Natural killer cell (primary cell): ENCODE data around the gene PEX26. TPM values are rescaled to one million over a fixed set of nuclear protein-coding genes. Genes with fewer than 3 reads are reported as not detected.
A peak's percentile ranks its signal among the peaks of the same experiment; 100 is the strongest.

Source experiments
- ATAC-seq, 3 donors: fragments of 150-1000 bp in 2 of 3; fragments of 200-7000 bp in 1 of 3; cut with Tn5 transposase; 1 replicate in 1 of 3; 2 replicates in 2 of 3; pipeline ENCODE4 v1.10.0; 2021; ENCODE audit warnings: mild to moderate bottlenecking in 2 of 3, moderate library complexity in 2 of 3
- DNase-seq, 2 donors: peaks; one replicate each; pipeline versions ENCODE4 v3.0.0 to v3.0.0-alpha.2; 2013 to 2021; ENCODE audit warnings: mixed read lengths in 1 of 2
- H3K27ac ChIP-seq: one replicate; pipeline ENCODE4 v1.5.1; 2013; ENCODE audit warnings: mild to moderate bottlenecking, low read length
- H3K27me3 ChIP-seq: one replicate; pipeline ENCODE4 v1.6.1; 2013; ENCODE audit warnings: low read length; ENCODE audit not compliant: control insufficient read depth, insufficient read depth
- H3K36me3 ChIP-seq: one replicate; pipeline ENCODE4 v1.6.1; 2013; ENCODE audit warnings: low read length; ENCODE audit not compliant: control insufficient read depth, insufficient read depth
- H3K4me1 ChIP-seq: one replicate; pipeline ENCODE4 v1.6.1; 2013; ENCODE audit warnings: low read length; ENCODE audit not compliant: control insufficient read depth, insufficient read depth
- H3K4me3 ChIP-seq: one replicate; pipeline ENCODE4 v1.5.1; 2013; ENCODE audit warnings: low read length
- H3K9me3 ChIP-seq: one replicate; pipeline ENCODE4 v1.6.1; 2013; ENCODE audit warnings: low read length; ENCODE audit not compliant: control insufficient read depth, insufficient read depth
- H3K27ac Mint-ChIP-seq, 2 donors: one replicate each; pipeline ENCODE4 v1.8.0; 2022; ENCODE audit warnings: mild to moderate bottlenecking in 2 of 2, mixed read lengths in 2 of 2, moderate library complexity in 1 of 2
- H3K27me3 Mint-ChIP-seq, 2 donors: one replicate each; pipeline ENCODE4 v1.8.0; 2022; ENCODE audit warnings: low read depth in 2 of 2, mixed read lengths in 2 of 2
- H3K36me3 Mint-ChIP-seq: one replicate; pipeline ENCODE4 v1.8.0; 2022; ENCODE audit warnings: mixed read lengths
- H3K4me1 Mint-ChIP-seq, 2 donors: one replicate each; pipeline ENCODE4 v1.8.0; 2022; ENCODE audit warnings: mixed read lengths in 2 of 2
- H3K4me3 Mint-ChIP-seq: one replicate; pipeline ENCODE4 v1.8.0; 2022; ENCODE audit warnings: mild to moderate bottlenecking, moderate library complexity, mixed read lengths
- H3K9me3 Mint-ChIP-seq, 2 donors: one replicate each; pipeline ENCODE4 v1.8.0; 2022; ENCODE audit warnings: mixed read lengths in 2 of 2
- CTCF ChIP-seq: fragments of 200-600 bp; IDR thresholded peaks from one replicate; pipeline ENCODE4 v1.8.0; 2022; ENCODE audit warnings: antibody characterized with exemption
- WGBS: methylation state at CpG from one replicate; pipeline ENCODE4 v1.1.7; 2013; ENCODE audit warnings: missing lambda C conversion rate; ENCODE audit not compliant: insufficient coverage; 5-methylcytosine and 5-hydroxymethylcytosine counted together
- intact Hi-C: fragments of 100-400 bp; cut with micrococcal nuclease; formaldehyde crosslinking; loops from one replicate; pipeline ENCODE4 v1.14.2; 2022
- total RNA-seq, 4 donors: library from RNA; stranded (reverse); fragments of 120-200 nt in 1 of 4; gene quantifications; one replicate each; pipeline versions ENCODE4 v1.2.3 to v1.2.4, GENCODE V29; 2013 to 2022

Gene PEX26
- total RNA-seq, 3 donors from 2014 or later (not counting 1 experiment from before 2014, with no cell fraction given): 27.6 to 37.4 (median 31.2) TPM

- Histone ChIP-seq H3K27ac (no peak overlapping the region), H3K9me3 (no peaks in the 10 kb centered on the region), H3K4me1 (peaks cover 8% of the 10 kb centered on the region), H3K27me3 (no peaks in the 10 kb centered on the region), H3K36me3 (no peaks in the 10 kb centered on the region), H3K4me3 (no peak overlapping the region)
- peaks cover 29 to 52% of the 10 kb centered on the region in 2 donors for H3K27me3 Mint-ChIP-seq
- no peak for TF ChIP-seq CTCF
- H3K27ac Mint-ChIP-seq: no peak overlapping the region
- DNase-seq: no peak
- ATAC-seq: no peak
- no peaks in the 10 kb centered on the region for H3K36me3 Mint-ChIP-seq
- 94% methylated on average over 7 of the region's 7 CpGs for WGBS
- H3K4me1 Mint-ChIP-seq: peaks cover 0 to 8% of the 10 kb centered on the region in 2 donors
- H3K9me3 Mint-ChIP-seq: no peaks in the 10 kb centered on the region
- no peak overlapping the region for H3K4me3 Mint-ChIP-seq
- intact Hi-C loops: loop anchor here (10.0 kb wide), 1 partner anchor 150 kb away; no protein-coding TSS in a partner anchor
These were observed 13.2 kb upstream of the PEX26 start for GRCh38 chr22:18064636-18065035.

- Histone ChIP-seq H3K4me3 (no peak overlapping the region), H3K27ac (no peak overlapping the region), H3K27me3 (no peaks in the 10 kb centered on the region), H3K9me3 (no peaks in the 10 kb centered on the region), H3K4me1 (peaks cover 8% of the 10 kb centered on the region), H3K36me3 (no peaks in the 10 kb centered on the region)
- ATAC-seq (no peak), DNase-seq (no peak)
- 45% methylated on average over 9 of the region's 9 CpGs for WGBS
- no peak for TF ChIP-seq CTCF
- intact Hi-C loops: loop anchor here (10.0 kb wide), 1 partner anchor 150 kb away; no protein-coding TSS in a partner anchor
- Mint-ChIP-seq H3K4me3 (no peak overlapping the region), H3K9me3 (no peaks in the 10 kb centered on the region), H3K36me3 (no peaks in the 10 kb centered on the region), H3K4me1 (peaks cover 0 to 8% of the 10 kb centered on the region in 2 donors), H3K27me3 (peaks cover 29 to 57% of the 10 kb centered on the region in 2 donors), H3K27ac (no peak overlapping the region)
These were observed 12.5 kb upstream of the PEX26 start for GRCh38 chr22:18065256-18065655.

GRCh38 chr22:18066181-18066859 lies 11.5 kb upstream of the PEX26 start:
- no peaks in the 10 kb centered on the region for H3K36me3 Mint-ChIP-seq
- no peak overlapping the region for H3K4me3 Mint-ChIP-seq
- 24% methylated on average over 12 of the region's 12 CpGs for WGBS
- H3K9me3 ChIP-seq: no peaks in the 10 kb centered on the region
- intact Hi-C loops: loop anchor here (10.0 kb wide), 1 partner anchor 152 kb away; no protein-coding TSS in a partner anchor
- peak in 1 of 3 donors; percentile 14 for ATAC-seq
- H3K4me3 ChIP-seq: no peak overlapping the region
- no peaks in the 10 kb centered on the region for H3K9me3 Mint-ChIP-seq
- DNase-seq: no peak
- no peaks in the 10 kb centered on the region for H3K27me3 ChIP-seq
- no peak overlapping the region for H3K27ac Mint-ChIP-seq
- H3K4me1 Mint-ChIP-seq: peaks cover 0 to 8% of the 10 kb centered on the region in 2 donors
- H3K36me3 ChIP-seq: no peaks in the 10 kb centered on the region
- H3K4me1 ChIP-seq: peaks cover 8% of the 10 kb centered on the region
- H3K27me3 Mint-ChIP-seq: peaks cover 31 to 57% of the 10 kb centered on the region in 2 donors
- no peak for TF ChIP-seq CTCF
- H3K27ac ChIP-seq: no peak overlapping the region
